Endothelial cell of umbilical vein (primary cell): Measurements from ENCODE around the gene NTMT1. TPM values are rescaled to one million over a fixed set of nuclear protein-coding genes. Genes with fewer than 3 reads are reported as not detected.

ENCODE experiments used
- BruUV-seq: library from RNA; stranded (reverse); fragments of 400-500 nt; replicated peaks from 2 replicates; lab custom pipeline; 2021; lab: Mats Ljungman, UMichigan
- CTCF ChIA-PET: fragments of 300-600, 350-600 bp; sonication (Branson Sonifier 250); formaldehyde crosslinking; loops from one replicate; lab custom pipeline; 2021; ENCODE audit warnings: antibody characterized with exemption, inconsistent platforms; lab: Charles Lee
- POLR2A ChIA-PET: fragments of 300-600, 350-600 bp; sonication (Branson Sonifier 250); formaldehyde crosslinking; loops from one replicate; lab custom pipeline; 2021; ENCODE audit warnings: antibody characterized with exemption, inconsistent platforms; lab: Charles Lee
- DNase-seq: peaks from one replicate; pipeline ENCODE4 v3.0.0-alpha.2; 2011; ENCODE audit warnings: low read depth, low spot score
- FAIRE-seq: peaks from 2 replicates; lab custom pipeline; 2011; peaks lifted over from hg19 to GRCh38; lab: Jason Lieb, UNC
- H2AFZ ChIP-seq: 2 replicates; pipeline ENCODE4 v1.6.0; 2012; ENCODE audit warnings: low read depth, low read length, control low read depth, inconsistent platforms
- H3K27ac ChIP-seq: 2 replicates; pipeline ENCODE4 v1.5.1; 2011; ENCODE audit warnings: low read depth, mild to moderate bottlenecking, control low read depth, low read length, moderate library complexity; ENCODE audit not compliant: insufficient read depth
- H3K27me3 ChIP-seq, 2 experiments: 2 replicates each; pipeline versions ENCODE4 v1.6.0 to v1.6.1; 2011; ENCODE audit warnings: low read length in 2 of 2, mixed read lengths in 1 of 2; ENCODE audit not compliant: control insufficient read depth in 2 of 2, insufficient read depth in 2 of 2
- H3K36me3 ChIP-seq, 2 experiments: 2 replicates in 1 of 2; 3 replicates in 1 of 2; pipeline ENCODE4 v1.5.1; 2011; ENCODE audit warnings: low read length in 2 of 2, mild to moderate bottlenecking in 1 of 2, moderate library complexity in 1 of 2; ENCODE audit not compliant: control insufficient read depth in 2 of 2, insufficient read depth in 2 of 2; ENCODE audit errors: extremely low read depth in 1 of 2
- H3K4me1 ChIP-seq: 3 replicates; pipeline ENCODE4 v1.5.1; 2011; ENCODE audit warnings: mild to moderate bottlenecking, low read length; ENCODE audit not compliant: control insufficient read depth, insufficient read depth; ENCODE audit errors: extremely low read depth
- H3K4me2 ChIP-seq: 2 replicates; pipeline ENCODE4 v1.6.1; 2011; ENCODE audit warnings: low read length, control low read depth, mixed read lengths; ENCODE audit not compliant: insufficient read depth
- H3K4me3 ChIP-seq, 3 experiments: fragments of 200-600 bp in 1 of 3; sonication (generic), shearing (Covaris generic) in 1 of 3; replicated peaks in 1 of 3; 2 replicates each; pipeline ENCODE4 v1.5.1; 2011 to 2016; ENCODE audit warnings: control low read depth in 3 of 3, low read length in 3 of 3, mild to moderate bottlenecking in 2 of 3, inconsistent platforms in 1 of 3, low read depth in 1 of 3, moderate library complexity in 1 of 3; ENCODE audit not compliant: insufficient read depth in 1 of 3
- H3K79me2 ChIP-seq: 2 replicates; pipeline ENCODE4 v1.6.0; 2012; ENCODE audit warnings: low read length, inconsistent platforms; ENCODE audit not compliant: control insufficient read depth, insufficient read depth
- H3K9ac ChIP-seq: replicated peaks from 2 replicates; pipeline ENCODE3; 2011; ENCODE audit warnings: low read length, control low read depth; ENCODE audit not compliant: insufficient read depth; ENCODE audit errors: extremely low read depth
- H3K9me1 ChIP-seq: replicated peaks from 3 replicates; pipeline ENCODE4 v1.6.0; 2011; ENCODE audit warnings: mild to moderate bottlenecking, low read length; ENCODE audit not compliant: control insufficient read depth, insufficient read depth; ENCODE audit errors: extremely low read depth
- H3K9me3 ChIP-seq: replicated peaks from 2 replicates; pipeline ENCODE4 v1.5.1; 2012; ENCODE audit warnings: low read length, inconsistent platforms; ENCODE audit not compliant: control insufficient read depth, insufficient read depth
- H4K20me1 ChIP-seq: replicated peaks from 2 replicates; pipeline ENCODE3; 2011; ENCODE audit warnings: mild to moderate bottlenecking, low read length; ENCODE audit not compliant: control insufficient read depth, insufficient read depth; ENCODE audit errors: extremely low read depth
- EZH2 ChIP-seq: IDR thresholded peaks from 2 replicates; pipeline ENCODE4 v1.6.1; 2012; ENCODE audit warnings: borderline replicate concordance, low read depth, mild to moderate bottlenecking, moderate library complexity, low read length, inconsistent platforms; ENCODE audit not compliant: severe bottlenecking
- FOS ChIP-seq: IDR thresholded peaks from 2 replicates; pipeline ENCODE4 v1.6.1; 2011; ENCODE audit warnings: mild to moderate bottlenecking, low read length, moderate library complexity, borderline replicate concordance; ENCODE audit not compliant: insufficient read depth
- GATA2 ChIP-seq: IDR thresholded peaks from 2 replicates; pipeline ENCODE4 v1.7.0; 2011; ENCODE audit warnings: low read depth, mild to moderate bottlenecking, moderate library complexity, mixed read lengths, low read length; ENCODE audit not compliant: insufficient read length, insufficient read depth
- JUN ChIP-seq: IDR thresholded peaks from 2 replicates; pipeline ENCODE4 v1.6.1; 2011; ENCODE audit warnings: borderline replicate concordance, low read depth; ENCODE audit not compliant: insufficient read length, insufficient read depth
- MYC ChIP-seq: IDR thresholded peaks from one replicate; pipeline ENCODE4 v1.6.1; 2011; ENCODE audit warnings: mild to moderate bottlenecking, low read depth, low read length
- POLR2AphosphoS5 ChIP-seq: IDR thresholded peaks from 2 replicates; pipeline ENCODE4 v1.6.1; 2012; ENCODE audit warnings: low read depth, mild to moderate bottlenecking, control low read depth, low read length, moderate library complexity; ENCODE audit not compliant: insufficient read depth
- dilution Hi-C: fragments of 300-500 bp; cut with MboI; formaldehyde crosslinking; loops from one replicate; pipeline ENCODE4 v1.15.0; 2019; ENCODE audit warnings: low sequenced_read_pairs; ENCODE audit not compliant: extremely low pct_ligation_motif_present
- intact Hi-C: fragments of 100-400 bp; cut with micrococcal nuclease; formaldehyde crosslinking; loops from one replicate; pipeline ENCODE4 v1.10.0; 2022
- polyA plus RNA-seq, 4 experiments: library from polyadenylated mRNA; depleted of rRNA in 3 of 4; stranded (reverse) in 3 of 4; unstranded in 1 of 4; fragments of >200 nt; gene quantifications; 2 replicates each; pipeline versions ENCODE4 v1.2.1 to v1.2.3, GENCODE V29; 2011 to 2012; ENCODE audit warnings: missing spikeins in 1 of 4
- total RNA-seq: library from RNA; stranded (reverse); gene quantifications from 2 replicates; pipeline ENCODE4 v1.2.3, GENCODE V29; 2021
- TF ChIP-seq, protein P1 (sequence below): IDR thresholded peaks from 2 replicates; pipeline ENCODE4 v1.6.1; 2011; ENCODE audit not compliant: insufficient read depth, insufficient read length
- TF ChIP-seq, protein P2 (sequence below), 2 donors: IDR thresholded peaks; 1 replicate in 1 of 2; 2 replicates in 1 of 2; pipeline ENCODE4 v1.5.1; 2011; ENCODE audit warnings: low read length in 2 of 2, mild to moderate bottlenecking in 2 of 2, moderate library complexity in 2 of 2, control low read depth in 1 of 2, inconsistent platforms in 1 of 2, low read depth in 1 of 2; ENCODE audit not compliant: insufficient read depth in 1 of 2; ENCODE audit errors: extremely low read depth in 1 of 2

Gene NTMT1
- total and polyA plus RNA-seq, 2 donors (not counting 3 experiments of a cell fraction or from before 2014, with no cell fraction given), result 47.6 to 58.3 TPM

DNA sequence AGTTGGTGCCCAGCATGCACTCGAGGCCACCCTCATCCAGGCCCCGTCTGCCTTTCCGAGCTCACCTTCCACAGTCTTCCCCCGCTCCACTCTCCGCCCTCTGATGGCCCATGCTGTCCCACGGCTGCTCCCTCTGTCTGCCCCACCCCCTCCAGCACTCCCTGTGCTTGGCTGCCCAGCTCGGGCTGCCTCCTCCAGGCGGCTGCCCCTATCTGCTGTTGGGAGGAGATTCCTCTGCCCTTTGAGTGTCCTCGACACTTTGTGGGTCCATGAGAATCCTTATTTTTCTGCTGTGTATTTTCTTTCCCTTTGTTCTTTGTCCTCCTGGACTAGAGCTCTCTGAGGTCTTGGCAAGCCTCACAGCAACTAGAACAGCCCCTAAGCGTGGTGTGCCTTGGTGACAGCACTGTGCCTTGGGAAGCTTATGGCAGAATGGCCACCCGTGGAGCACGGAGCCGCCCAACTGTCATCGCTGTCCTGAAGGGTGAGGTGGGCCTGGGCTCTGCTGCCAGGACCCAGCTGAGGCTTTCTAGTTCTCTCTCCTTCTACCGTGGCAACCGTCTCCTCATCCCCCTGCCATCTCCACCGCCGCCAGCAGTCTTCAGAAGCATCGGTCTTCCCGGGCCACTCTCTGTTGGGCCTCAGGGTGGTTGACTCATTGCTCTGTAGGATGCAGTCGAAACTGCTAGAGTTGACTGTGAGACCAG, 5.2 kb downstream of the NTMT1 start:
- Histone ChIP-seq H3K79me2 (peaks cover 77% of the 10 kb centered on the region), H3K9me1 (no peaks in the 10 kb centered on the region), H3K27me3 (no peaks in the 10 kb centered on the region), H3K36me3 (peaks cover 8 to 23% of the 10 kb centered on the region in 2 experiments), H3K4me2 (no peak overlapping the region), H2AFZ (no peak overlapping the region), H4K20me1 (no peaks in the 10 kb centered on the region), H3K4me3 (no peak overlapping the region), H3K9me3 (no peaks in the 10 kb centered on the region), H3K27ac (no peak overlapping the region), H3K4me1 (peaks cover 16% of the 10 kb centered on the region), H3K9ac (no peak overlapping the region)
- dilution Hi-C loops (no loop called here), intact Hi-C loops (no loop called here)
- FAIRE-seq (no peak), DNase-seq (no peak)
- POLR2A ChIA-PET, result no interaction called here
- TF ChIP-seq POLR2AphosphoS5, result no peak
- TF ChIP-seq GATA2, result no peak
- TF ChIP-seq, protein P1, sequence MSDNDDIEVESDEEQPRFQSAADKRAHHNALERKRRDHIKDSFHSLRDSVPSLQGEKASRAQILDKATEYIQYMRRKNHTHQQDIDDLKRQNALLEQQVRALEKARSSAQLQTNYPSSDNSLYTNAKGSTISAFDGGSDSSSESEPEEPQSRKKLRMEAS, result no peak
- BruUV-seq, result no TSS peak
- CTCF ChIA-PET, result interaction anchor here (1.0 to 1.4 kb wide), 2 partner anchors 8 to 491 kb away, joined by 3 to 4 read pairs; no protein-coding TSS in a partner anchor

DNA sequence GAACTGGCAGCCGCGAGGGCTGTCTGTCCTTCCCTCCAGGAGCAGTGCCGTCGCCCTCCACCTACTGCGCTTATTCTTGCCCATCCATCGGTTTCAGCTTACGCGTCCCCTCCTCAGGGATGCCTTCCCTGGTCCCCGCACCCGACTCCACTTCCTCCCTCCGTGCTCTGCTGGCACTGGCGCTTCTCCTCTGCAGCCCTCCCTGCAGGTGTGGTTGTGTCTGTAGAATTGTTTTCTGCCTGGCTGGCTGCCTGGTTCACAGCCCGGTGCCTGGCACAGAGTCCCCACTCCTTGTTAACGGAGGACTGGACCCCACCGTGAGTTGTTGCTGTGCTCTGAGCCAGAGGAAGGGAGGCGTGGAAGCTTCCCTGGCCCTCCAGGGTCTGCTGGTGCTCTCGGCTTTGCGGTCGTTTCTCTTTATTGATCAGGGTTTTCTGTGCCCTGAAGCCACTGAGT, 5.7 kb downstream of the NTMT1 start:
- H3K4me1 ChIP-seq, result peaks cover 14% of the 10 kb centered on the region
- H4K20me1 ChIP-seq, result no peaks in the 10 kb centered on the region
- POLR2A ChIA-PET, result no interaction called here
- no peaks in the 10 kb centered on the region for H3K9me1 ChIP-seq
- no peak overlapping the region for H3K4me3 ChIP-seq
- dilution Hi-C loops, result no loop called here
- H3K27me3 ChIP-seq, result no peaks in the 10 kb centered on the region
- no peak overlapping the region for H3K9ac ChIP-seq
- TF ChIP-seq, protein P2, sequence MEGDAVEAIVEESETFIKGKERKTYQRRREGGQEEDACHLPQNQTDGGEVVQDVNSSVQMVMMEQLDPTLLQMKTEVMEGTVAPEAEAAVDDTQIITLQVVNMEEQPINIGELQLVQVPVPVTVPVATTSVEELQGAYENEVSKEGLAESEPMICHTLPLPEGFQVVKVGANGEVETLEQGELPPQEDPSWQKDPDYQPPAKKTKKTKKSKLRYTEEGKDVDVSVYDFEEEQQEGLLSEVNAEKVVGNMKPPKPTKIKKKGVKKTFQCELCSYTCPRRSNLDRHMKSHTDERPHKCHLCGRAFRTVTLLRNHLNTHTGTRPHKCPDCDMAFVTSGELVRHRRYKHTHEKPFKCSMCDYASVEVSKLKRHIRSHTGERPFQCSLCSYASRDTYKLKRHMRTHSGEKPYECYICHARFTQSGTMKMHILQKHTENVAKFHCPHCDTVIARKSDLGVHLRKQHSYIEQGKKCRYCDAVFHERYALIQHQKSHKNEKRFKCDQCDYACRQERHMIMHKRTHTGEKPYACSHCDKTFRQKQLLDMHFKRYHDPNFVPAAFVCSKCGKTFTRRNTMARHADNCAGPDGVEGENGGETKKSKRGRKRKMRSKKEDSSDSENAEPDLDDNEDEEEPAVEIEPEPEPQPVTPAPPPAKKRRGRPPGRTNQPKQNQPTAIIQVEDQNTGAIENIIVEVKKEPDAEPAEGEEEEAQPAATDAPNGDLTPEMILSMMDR (IDR thresholded peaks at IDR 0.05; ENCODE audit: extremely low read depth in 1 of 2, insufficient read depth in 1 of 2, low read depth in 1 of 2, low read length in 2 of 2), result no peak
- TF ChIP-seq MYC (no peak), GATA2 (no peak), JUN (no peak), POLR2AphosphoS5 (no peak), EZH2 (no peak), FOS (no peak)
- TF ChIP-seq, protein P1, result no peak
- intact Hi-C loops, result no loop called here
- no TSS peak for BruUV-seq
- H3K4me2 ChIP-seq, result no peak overlapping the region
- H3K79me2 ChIP-seq, result peaks cover 73% of the 10 kb centered on the region
- peaks cover 8 to 23% of the 10 kb centered on the region in 2 experiments for H3K36me3 ChIP-seq
- H2AFZ ChIP-seq, result no peak overlapping the region
- no peak for FAIRE-seq
- DNase-seq, result no peak
- no peak overlapping the region for H3K27ac ChIP-seq
- H3K9me3 ChIP-seq, result no peaks in the 10 kb centered on the region
- CTCF ChIA-PET, result interaction anchor here (1.0 kb wide), 1 partner anchor 9 kb away, joined by 3 read pairs; no protein-coding TSS in a partner anchor
